IgD-negative memory B cell (primary cell): ENCODE results near the gene SIK3. TPM values are rescaled to one million over a fixed set of nuclear protein-coding genes. Genes with fewer than 3 reads are reported as not detected.
A peak's percentile ranks its signal among the peaks of the same experiment; 100 is the strongest.

ENCODE experiments used
- H3K27ac Mint-ChIP-seq, 3 donors: one replicate each; pipeline ENCODE4 v1.8.0; 2020 to 2022; ENCODE audit warnings: mild to moderate bottlenecking in 3 of 3, mixed read lengths in 3 of 3, moderate library complexity in 1 of 3
- H3K27me3 Mint-ChIP-seq: one replicate; pipeline ENCODE4 v1.8.0; 2021; ENCODE audit warnings: mixed read lengths
- H3K36me3 Mint-ChIP-seq: one replicate; pipeline ENCODE4 v1.8.0; 2020; ENCODE audit warnings: mild to moderate bottlenecking, mixed read lengths
- H3K4me1 Mint-ChIP-seq, 3 donors: one replicate each; pipeline ENCODE4 v1.8.0; 2020 to 2022; ENCODE audit warnings: mixed read lengths in 3 of 3, mild to moderate bottlenecking in 1 of 3
- H3K4me3 Mint-ChIP-seq, 4 donors: one replicate each; pipeline ENCODE4 v1.8.0; 2020 to 2022; ENCODE audit warnings: mild to moderate bottlenecking in 4 of 4, mixed read lengths in 4 of 4, moderate library complexity in 3 of 4
- H3K9me3 Mint-ChIP-seq, 3 donors: one replicate each; pipeline ENCODE4 v1.8.0; 2020 to 2021; ENCODE audit warnings: mixed read lengths in 3 of 3, mild to moderate bottlenecking in 1 of 3
- polyA plus RNA-seq: library from polyadenylated mRNA; unstranded; fragments of 300-500 nt; fragmentation: Illumina TruSeq; gene quantifications from one replicate; pipeline ENCODE4 v1.2.3, GENCODE V29; 2021

The SIK3 gene
- polyA plus RNA-seq, 1 donor from 2014 or later, result 25.1 TPM

- H3K36me3 Mint-ChIP-seq, result peaks cover 9% of the 10 kb centered on the region
- no peak overlapping the region for H3K27ac Mint-ChIP-seq
- peaks cover 50 to 55% (median 51%) of the 10 kb centered on the region in 3 donors for H3K4me1 Mint-ChIP-seq
- H3K27me3 Mint-ChIP-seq, result no peaks in the 10 kb centered on the region
- H3K9me3 Mint-ChIP-seq, result no peaks in the 10 kb centered on the region
- H3K4me3 Mint-ChIP-seq, result peak overlapping the region in 1 of 4 donors; percentile 34
Observed at GRCh38 chr11:117075186-117075585, 23.0 kb downstream of the SIK3 start.

- Mint-ChIP-seq H3K36me3 (peaks cover 9% of the 10 kb centered on the region), H3K27ac (peak overlapping the region in 1 of 3 donors; percentile 37), H3K4me1 (peaks cover 53 to 62% (median 53%) of the 10 kb centered on the region in 3 donors), H3K27me3 (no peaks in the 10 kb centered on the region), H3K4me3 (peak overlapping the region in 2 of 4 donors; percentile 60 to 80), H3K9me3 (no peaks in the 10 kb centered on the region)
Observed at GRCh38 chr11:117074119-117074518, 24.1 kb downstream of the SIK3 start.

GRCh38 chr11:117073539-117073938, 24.7 kb downstream of the SIK3 start:
- Mint-ChIP-seq H3K27ac (peak overlapping the region in 1 of 3 donors; percentile 37), H3K9me3 (no peaks in the 10 kb centered on the region), H3K4me1 (peaks cover 50 to 63% (median 52%) of the 10 kb centered on the region in 3 donors), H3K36me3 (peaks cover 9% of the 10 kb centered on the region), H3K27me3 (no peaks in the 10 kb centered on the region), H3K4me3 (peak overlapping the region in 2 of 4 donors; percentile 60 to 80)

- Mint-ChIP-seq H3K36me3 (peaks cover 9% of the 10 kb centered on the region), H3K9me3 (no peaks in the 10 kb centered on the region), H3K4me1 (peaks cover 50 to 65% (median 52%) of the 10 kb centered on the region in 3 donors), H3K27me3 (no peaks in the 10 kb centered on the region), H3K4me3 (peak overlapping the region in 1 of 4 donors; percentile 3), H3K27ac (peak overlapping the region in 2 of 3 donors; percentile 37 to 57)
Observed at GRCh38 chr11:117072517-117073461, 25.4 kb downstream of the SIK3 start.

- Mint-ChIP-seq H3K36me3 (peaks cover 13% of the 10 kb centered on the region), H3K4me3 (no peak overlapping the region), H3K27me3 (no peaks in the 10 kb centered on the region), H3K4me1 (peaks cover 49 to 67% (median 51%) of the 10 kb centered on the region in 3 donors), H3K27ac (peak overlapping the region; percentile 10 to 53 (median 46)), H3K9me3 (no peaks in the 10 kb centered on the region)
Observed at GRCh38 chr11:117071344-117071787, 26.9 kb downstream of the SIK3 start.

GRCh38 chr11:117070016-117070415, 28.2 kb downstream of the SIK3 start:
- Mint-ChIP-seq H3K4me3 (peak overlapping the region in 1 of 4 donors; percentile 30), H3K27ac (peak overlapping the region in 1 of 3 donors; percentile 9), H3K27me3 (no peaks in the 10 kb centered on the region), H3K4me1 (peaks cover 42 to 67% (median 47%) of the 10 kb centered on the region in 3 donors), H3K36me3 (peaks cover 10% of the 10 kb centered on the region), H3K9me3 (no peaks in the 10 kb centered on the region)

- no peak overlapping the region for H3K4me3 Mint-ChIP-seq
- peaks cover 41 to 66% (median 49%) of the 10 kb centered on the region in 3 donors for H3K4me1 Mint-ChIP-seq
- peak overlapping the region in 2 of 3 donors; percentile 0 to 15 for H3K27ac Mint-ChIP-seq
- no peaks in the 10 kb centered on the region for H3K9me3 Mint-ChIP-seq
- H3K27me3 Mint-ChIP-seq, result no peaks in the 10 kb centered on the region
- H3K36me3 Mint-ChIP-seq, result peaks cover 9% of the 10 kb centered on the region
Observed at GRCh38 chr11:117068303-117068860, 29.8 kb downstream of the SIK3 start.

GRCh38 chr11:117066959-117067358, 31.3 kb downstream of the SIK3 start:
- H3K27ac Mint-ChIP-seq, result no peak overlapping the region
- no peaks in the 10 kb centered on the region for H3K9me3 Mint-ChIP-seq
- H3K27me3 Mint-ChIP-seq, result peaks cover 3% of the 10 kb centered on the region
- H3K4me3 Mint-ChIP-seq, result no peak overlapping the region
- H3K36me3 Mint-ChIP-seq, result peaks cover 10% of the 10 kb centered on the region
- H3K4me1 Mint-ChIP-seq, result peaks cover 40 to 67% (median 55%) of the 10 kb centered on the region in 3 donors

GRCh38 chr11:117064275-117064674, 34.0 kb downstream of the SIK3 start:
- peaks cover 7% of the 10 kb centered on the region for H3K36me3 Mint-ChIP-seq
- peaks cover 49 to 69% (median 62%) of the 10 kb centered on the region in 3 donors for H3K4me1 Mint-ChIP-seq

GRCh38 chr11:117062498-117062897, 35.7 kb downstream of the SIK3 start:
- Mint-ChIP-seq H3K36me3 (peaks cover 7% of the 10 kb centered on the region), H3K9me3 (no peaks in the 10 kb centered on the region), H3K4me3 (peak overlapping the region in 2 of 4 donors; percentile 84 to 87), H3K27me3 (peaks cover 3% of the 10 kb centered on the region), H3K27ac (peak overlapping the region; percentile 34 to 88 (median 39)), H3K4me1 (peaks cover 58 to 73% (median 67%) of the 10 kb centered on the region in 3 donors)

More at GRCh38 chr11:117064275-117064674, 34.0 kb downstream of the SIK3 start:
- Mint-ChIP-seq H3K27ac (peak overlapping the region; percentile 30 to 92 (median 88)), H3K27me3 (peaks cover 3% of the 10 kb centered on the region), H3K9me3 (no peaks in the 10 kb centered on the region), H3K4me3 (peak overlapping the region; percentile 34 to 87 (median 49))

- H3K27ac Mint-ChIP-seq, result no peak overlapping the region
- H3K36me3 Mint-ChIP-seq, result peaks cover 6% of the 10 kb centered on the region
- peaks cover 3% of the 10 kb centered on the region for H3K27me3 Mint-ChIP-seq
- H3K4me3 Mint-ChIP-seq, result no peak overlapping the region
- peaks cover 54 to 65% (median 61%) of the 10 kb centered on the region in 3 donors for H3K4me1 Mint-ChIP-seq
- peaks cover 0 to 1% (median 0%) of the 10 kb centered on the region in 3 donors for H3K9me3 Mint-ChIP-seq
Observed at GRCh38 chr11:117061256-117061655, 37.0 kb downstream of the SIK3 start.

- Mint-ChIP-seq H3K4me3 (no peak overlapping the region), H3K27me3 (peaks cover 3% of the 10 kb centered on the region), H3K4me1 (peaks cover 58 to 62% (median 60%) of the 10 kb centered on the region in 3 donors), H3K9me3 (peaks cover 0 to 1% (median 0%) of the 10 kb centered on the region in 3 donors), H3K27ac (peak overlapping the region in 1 of 3 donors; percentile 9), H3K36me3 (peaks cover 8% of the 10 kb centered on the region)
Observed at GRCh38 chr11:117059611-117060148, 38.5 kb downstream of the SIK3 start.

- H3K9me3 Mint-ChIP-seq, result peaks cover 0 to 1% (median 0%) of the 10 kb centered on the region in 3 donors
- H3K36me3 Mint-ChIP-seq, result peaks cover 8% of the 10 kb centered on the region
- H3K27me3 Mint-ChIP-seq, result peaks cover 3% of the 10 kb centered on the region
- H3K4me3 Mint-ChIP-seq, result peak overlapping the region in 1 of 4 donors; percentile 71
- H3K27ac Mint-ChIP-seq, result peak overlapping the region in 1 of 3 donors; percentile 9
- H3K4me1 Mint-ChIP-seq, result peaks cover 56 to 59% (median 59%) of the 10 kb centered on the region in 3 donors
Observed at GRCh38 chr11:117058761-117059261, 39.4 kb downstream of the SIK3 start.

- Mint-ChIP-seq H3K27me3 (peaks cover 3% of the 10 kb centered on the region), H3K27ac (peak overlapping the region in 1 of 3 donors; percentile 37), H3K4me3 (peak overlapping the region in 1 of 4 donors; percentile 42)
Observed at GRCh38 chr11:117057727-117058126, 40.5 kb downstream of the SIK3 start.

More at GRCh38 chr11:117057727-117058126, 40.5 kb downstream of the SIK3 start:
- Mint-ChIP-seq H3K9me3 (peaks cover 0 to 1% (median 0%) of the 10 kb centered on the region in 3 donors), H3K4me1 (peaks cover 49 to 53% (median 53%) of the 10 kb centered on the region in 3 donors), H3K36me3 (peaks cover 5% of the 10 kb centered on the region)
